ENCODE results near the gene SCARB1.

The SCARB1 gene

GRCh38 chr12:124837249-124837897 lies 26.3 kb downstream of the SCARB1 start:
- H3K4me3 ChIP-seq (replicated peaks; ENCODE audit: low read depth, low read length) = no peak overlapping the region
- peaks cover 2% of the 10 kb centered on the region for H3K36me3 ChIP-seq (ENCODE audit: control insufficient read depth, insufficient read depth, low read length)
- no peak for TF ChIP-seq CTCF (IDR thresholded peaks at IDR 0.05; ENCODE audit: insufficient read depth, low read length, poor library complexity, severe bottlenecking)
- no peak for DNase-seq (ENCODE audit: extremely low read depth, insufficient read length)
- no peaks in the 10 kb centered on the region for H3K27me3 ChIP-seq (replicated peaks; ENCODE audit: control insufficient read depth, insufficient read depth, low read length)

GRCh38 chr12:124836759-124837158 lies 26.9 kb downstream of the SCARB1 start:
- Histone ChIP-seq H3K27me3 (replicated peaks; ENCODE audit: control insufficient read depth, insufficient read depth, low read length) (no peaks in the 10 kb centered on the region), H3K36me3 (ENCODE audit: control insufficient read depth, insufficient read depth, low read length) (peaks cover 2% of the 10 kb centered on the region), H3K4me3 (replicated peaks; ENCODE audit: low read depth, low read length) (no peak overlapping the region)
- no peak for DNase-seq (ENCODE audit: extremely low read depth, insufficient read length)
- TF ChIP-seq CTCF (IDR thresholded peaks at IDR 0.05; ENCODE audit: insufficient read depth, low read length, poor library complexity, severe bottlenecking) = no peak

GRCh38 chr12:124835656-124836410 lies 27.8 kb downstream of the SCARB1 start:
- no peak for TF ChIP-seq CTCF (IDR thresholded peaks at IDR 0.05; ENCODE audit: insufficient read depth, low read length, poor library complexity, severe bottlenecking)
- no peak overlapping the region for H3K4me3 ChIP-seq (replicated peaks; ENCODE audit: low read depth, low read length)
- no peak for DNase-seq (ENCODE audit: extremely low read depth, insufficient read length)
- H3K36me3 ChIP-seq (ENCODE audit: control insufficient read depth, insufficient read depth, low read length) = peaks cover 5% of the 10 kb centered on the region
- no peaks in the 10 kb centered on the region for H3K27me3 ChIP-seq (replicated peaks; ENCODE audit: control insufficient read depth, insufficient read depth, low read length)

GRCh38 chr12:124834822-124835221 lies 28.8 kb downstream of the SCARB1 start:
- no peak for DNase-seq (ENCODE audit: extremely low read depth, insufficient read length)
- H3K27me3 ChIP-seq (replicated peaks; ENCODE audit: control insufficient read depth, insufficient read depth, low read length) = no peaks in the 10 kb centered on the region
- peaks cover 5% of the 10 kb centered on the region for H3K36me3 ChIP-seq (ENCODE audit: control insufficient read depth, insufficient read depth, low read length)
- no peak for TF ChIP-seq CTCF (IDR thresholded peaks at IDR 0.05; ENCODE audit: insufficient read depth, low read length, poor library complexity, severe bottlenecking)
- H3K4me3 ChIP-seq (replicated peaks; ENCODE audit: low read depth, low read length) = no peak overlapping the region

- Histone ChIP-seq H3K4me3 (replicated peaks; ENCODE audit: low read depth, low read length) (no peak overlapping the region), H3K36me3 (ENCODE audit: control insufficient read depth, insufficient read depth, low read length) (peaks cover 5% of the 10 kb centered on the region), H3K27me3 (replicated peaks; ENCODE audit: control insufficient read depth, insufficient read depth, low read length) (no peaks in the 10 kb centered on the region)
- TF ChIP-seq CTCF (IDR thresholded peaks at IDR 0.05; ENCODE audit: insufficient read depth, low read length, poor library complexity, severe bottlenecking) = no peak
- DNase-seq (ENCODE audit: extremely low read depth, insufficient read length) = no peak
These were observed 30.0 kb downstream of the SCARB1 start for GRCh38 chr12:124833693-124834122.

All from GM06990 (cell line).